Measurements from ENCODE around the gene SNX19.

DNA sequence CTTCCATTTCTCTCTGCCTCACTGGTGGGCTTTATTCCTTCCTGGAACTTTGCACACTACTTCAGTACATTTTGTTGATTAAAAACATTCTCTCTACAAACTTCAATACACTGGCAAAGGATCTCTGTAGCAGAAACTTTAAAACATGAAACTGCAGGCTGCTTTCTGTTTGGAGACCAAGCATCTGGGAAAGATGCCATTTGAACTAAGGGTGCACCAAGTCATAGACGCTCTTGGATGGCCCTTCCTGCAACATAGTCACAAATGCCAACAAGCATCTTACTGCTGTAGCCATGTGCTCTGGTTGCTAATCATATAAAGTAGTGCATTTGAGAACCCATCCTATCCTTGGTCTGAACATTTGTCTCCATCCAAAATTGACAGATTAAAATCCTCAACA, 56.4 kb downstream of the SNX19 start:
- TF ChIP-seq, protein P1, sequence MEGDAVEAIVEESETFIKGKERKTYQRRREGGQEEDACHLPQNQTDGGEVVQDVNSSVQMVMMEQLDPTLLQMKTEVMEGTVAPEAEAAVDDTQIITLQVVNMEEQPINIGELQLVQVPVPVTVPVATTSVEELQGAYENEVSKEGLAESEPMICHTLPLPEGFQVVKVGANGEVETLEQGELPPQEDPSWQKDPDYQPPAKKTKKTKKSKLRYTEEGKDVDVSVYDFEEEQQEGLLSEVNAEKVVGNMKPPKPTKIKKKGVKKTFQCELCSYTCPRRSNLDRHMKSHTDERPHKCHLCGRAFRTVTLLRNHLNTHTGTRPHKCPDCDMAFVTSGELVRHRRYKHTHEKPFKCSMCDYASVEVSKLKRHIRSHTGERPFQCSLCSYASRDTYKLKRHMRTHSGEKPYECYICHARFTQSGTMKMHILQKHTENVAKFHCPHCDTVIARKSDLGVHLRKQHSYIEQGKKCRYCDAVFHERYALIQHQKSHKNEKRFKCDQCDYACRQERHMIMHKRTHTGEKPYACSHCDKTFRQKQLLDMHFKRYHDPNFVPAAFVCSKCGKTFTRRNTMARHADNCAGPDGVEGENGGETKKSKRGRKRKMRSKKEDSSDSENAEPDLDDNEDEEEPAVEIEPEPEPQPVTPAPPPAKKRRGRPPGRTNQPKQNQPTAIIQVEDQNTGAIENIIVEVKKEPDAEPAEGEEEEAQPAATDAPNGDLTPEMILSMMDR (IDR thresholded peaks at IDR 0.05; ENCODE audit: insufficient read depth, low read depth, low read length) = no peak
- no peak for TF ChIP-seq EZH2 (IDR thresholded peaks at IDR 0.05; ENCODE audit: insufficient read depth, low read length)

Measured in astrocyte (in vitro differentiated cells and primary cell).